Fibroblast of villous mesenchyme (primary cell): ENCODE results near the gene TPGS1. TPM values are rescaled to one million over a fixed set of nuclear protein-coding genes. Genes with fewer than 3 reads are reported as not detected.

ENCODE experiments used
- DNase-seq: peaks from one replicate; pipeline ENCODE4 v3.0.0-alpha.2; 2010; ENCODE audit warnings: low read depth
- H3K4me3 ChIP-seq: 2 replicates; pipeline ENCODE4 v1.5.1; 2011; ENCODE audit warnings: low read depth, mild to moderate bottlenecking, low read length
- CTCF ChIP-seq: IDR thresholded peaks from 2 replicates; pipeline ENCODE4 v1.5.1; 2012; ENCODE audit warnings: low read depth, mild to moderate bottlenecking, low read length; ENCODE audit not compliant: insufficient read depth
- total RNA-seq: library from RNA; depleted of rRNA; stranded (reverse); fragments of >200 nt; gene quantifications from 2 replicates; pipeline ENCODE4 v1.2.3, GENCODE V29; 2012

The TPGS1 gene
- total RNA-seq, 1 donor = 16.8 TPM

GRCh38 chr19:506404-507285, 652 bp upstream of the TPGS1 start:
- TF ChIP-seq CTCF = peak; percentile 74
- peak overlapping the region; percentile 91 for H3K4me3 ChIP-seq
- DNase-seq = peak; percentile 91

GRCh38 chr19:508204-509150, 1.2 kb downstream of the TPGS1 start:
- TF ChIP-seq CTCF = no peak
- H3K4me3 ChIP-seq = peak overlapping the region; percentile 91
- DNase-seq = no peak

- H3K4me3 ChIP-seq = no peak overlapping the region
- TF ChIP-seq CTCF = peak; percentile 99
- peak; percentile 87 for DNase-seq
These were observed 3.4 kb downstream of the TPGS1 start for GRCh38 chr19:510606-511100.

GRCh38 chr19:511101-511851, 4.0 kb downstream of the TPGS1 start:
- no peak overlapping the region for H3K4me3 ChIP-seq
- no peak for DNase-seq
- no peak for TF ChIP-seq CTCF

GRCh38 chr19:512547-513365, 5.5 kb downstream of the TPGS1 start:
- DNase-seq = no peak
- no peak for TF ChIP-seq CTCF
- no peak overlapping the region for H3K4me3 ChIP-seq
